GM21526 (cell line): ENCODE results near the gene TNFRSF6B.

Experiments used
- ATAC-seq: cut with Tn5 transposase; IDR thresholded peaks from one replicate; pipeline ENCODE4 v1.9.1; 2021; ENCODE audit warnings: moderate library complexity; ENCODE audit not compliant: unreplicated experiment, low FRiP score

Gene TNFRSF6B

DNA sequence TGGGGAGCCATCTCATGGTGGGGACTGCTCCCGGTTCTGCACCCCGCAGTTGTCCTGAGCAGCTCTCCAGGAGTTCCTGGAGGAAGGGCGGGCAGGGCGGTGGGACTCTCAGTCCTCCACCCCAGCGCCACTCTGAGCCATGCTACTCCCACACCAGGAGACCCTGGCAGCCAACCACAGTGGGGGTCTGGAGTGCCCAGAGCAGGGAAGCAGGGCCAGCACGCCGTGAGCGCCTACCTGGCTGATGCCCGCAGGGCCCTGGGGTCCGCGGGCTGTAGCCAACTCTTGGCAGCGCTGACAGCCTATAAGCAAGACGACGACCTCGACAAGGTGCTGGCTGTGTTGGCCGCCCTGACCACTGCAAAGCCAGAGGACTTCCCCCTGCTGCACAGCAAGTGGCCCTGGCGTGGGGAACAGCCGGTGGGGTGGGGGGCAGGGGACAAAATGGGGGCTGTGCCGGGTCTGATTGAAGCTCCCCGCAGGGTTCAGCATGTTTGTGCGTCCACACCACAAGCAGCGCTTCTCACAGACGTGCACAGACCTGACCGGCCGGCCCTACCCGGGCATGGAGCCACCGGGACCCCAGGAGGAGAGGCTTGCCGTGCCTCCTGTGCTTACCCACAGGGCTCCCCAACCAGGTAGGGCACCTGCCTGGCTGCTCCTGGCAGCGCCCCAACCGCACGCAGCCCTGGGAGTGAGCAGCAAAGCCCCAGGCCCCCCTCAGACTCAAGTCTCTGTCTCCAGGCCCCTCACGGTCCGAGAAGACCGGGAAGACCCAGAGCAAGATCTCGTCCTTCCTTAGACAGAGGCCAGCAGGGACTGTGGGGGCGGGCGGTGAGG lies 1.6 kb upstream of the TNFRSF6B start:
- ATAC-seq = no peak

DNA sequence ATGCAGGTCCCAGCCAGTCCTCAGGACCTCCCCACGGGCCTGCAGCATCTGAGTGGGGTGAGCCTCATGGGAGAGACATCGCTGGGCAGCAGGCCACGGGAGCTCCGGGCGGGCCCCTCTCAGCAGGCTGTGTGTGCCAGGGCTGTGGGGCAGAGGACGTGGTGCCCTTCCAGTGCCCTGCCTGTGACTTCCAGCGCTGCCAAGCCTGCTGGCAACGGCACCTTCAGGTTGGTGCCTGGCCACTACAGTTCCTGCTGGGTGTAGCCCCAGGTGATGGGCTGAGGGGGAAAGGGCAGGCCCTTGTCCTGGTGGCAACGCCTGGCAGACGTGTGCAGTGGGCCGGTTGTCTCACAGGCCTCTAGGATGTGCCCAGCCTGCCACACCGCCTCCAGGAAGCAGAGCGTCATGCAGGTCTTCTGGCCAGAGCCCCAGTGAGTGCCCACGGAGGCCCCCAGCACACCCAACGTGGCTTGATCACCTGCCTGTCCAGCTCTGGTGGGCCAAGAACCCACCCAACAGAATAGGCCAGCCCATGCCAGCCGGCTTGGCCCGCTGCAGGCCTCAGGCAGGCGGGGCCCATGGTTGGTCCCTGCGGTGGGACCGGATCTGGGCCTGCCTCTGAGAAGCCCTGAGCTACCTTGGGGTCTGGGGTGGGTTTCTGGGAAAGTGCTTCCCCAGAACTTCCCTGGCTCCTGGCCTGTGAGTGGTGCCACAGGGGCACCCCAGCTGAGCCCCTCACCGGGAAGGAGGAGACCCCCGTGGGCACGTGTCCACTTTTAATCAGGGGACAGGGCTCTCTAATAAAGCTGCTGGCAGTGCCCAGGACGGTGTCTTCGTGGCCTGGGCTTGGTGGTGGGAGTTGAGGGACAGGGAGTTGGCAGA lies 787 bp upstream of the TNFRSF6B start:
- no peak for ATAC-seq

DNA sequence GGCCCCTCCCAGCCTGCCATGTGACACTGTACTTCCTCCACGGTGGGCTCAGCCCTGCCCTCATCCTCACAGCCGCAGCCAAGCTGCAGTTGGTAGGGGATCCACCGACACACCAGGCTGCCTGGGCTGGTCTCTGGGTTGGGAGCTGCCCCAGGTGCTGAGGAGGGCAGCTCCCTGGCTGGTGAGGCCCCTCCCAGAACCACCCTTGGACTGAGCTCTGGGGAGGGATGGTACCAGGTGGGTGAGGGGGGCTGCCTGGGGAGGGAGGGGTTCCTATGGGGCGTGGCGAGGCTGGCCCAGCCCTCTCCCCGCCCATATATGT lies 185 bp upstream of the TNFRSF6B start:
- no peak for ATAC-seq

DNA sequence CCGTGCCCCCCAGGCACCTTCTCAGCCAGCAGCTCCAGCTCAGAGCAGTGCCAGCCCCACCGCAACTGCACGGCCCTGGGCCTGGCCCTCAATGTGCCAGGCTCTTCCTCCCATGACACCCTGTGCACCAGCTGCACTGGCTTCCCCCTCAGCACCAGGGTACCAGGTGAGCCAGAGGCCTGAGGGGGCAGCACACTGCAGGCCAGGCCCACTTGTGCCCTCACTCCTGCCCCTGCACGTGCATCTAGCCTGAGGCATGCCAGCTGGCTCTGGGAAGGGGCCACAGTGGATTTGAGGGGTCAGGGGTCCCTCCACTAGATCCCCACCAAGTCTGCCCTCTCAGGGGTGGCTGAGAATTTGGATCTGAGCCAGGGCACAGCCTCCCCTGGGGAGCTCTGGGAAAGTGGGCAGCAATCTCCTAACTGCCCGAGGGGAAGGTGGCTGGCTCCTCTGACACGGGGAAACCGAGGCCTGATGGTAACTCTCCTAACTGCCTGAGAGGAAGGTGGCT lies 960 bp downstream of the TNFRSF6B start:
- ATAC-seq = no peak

DNA sequence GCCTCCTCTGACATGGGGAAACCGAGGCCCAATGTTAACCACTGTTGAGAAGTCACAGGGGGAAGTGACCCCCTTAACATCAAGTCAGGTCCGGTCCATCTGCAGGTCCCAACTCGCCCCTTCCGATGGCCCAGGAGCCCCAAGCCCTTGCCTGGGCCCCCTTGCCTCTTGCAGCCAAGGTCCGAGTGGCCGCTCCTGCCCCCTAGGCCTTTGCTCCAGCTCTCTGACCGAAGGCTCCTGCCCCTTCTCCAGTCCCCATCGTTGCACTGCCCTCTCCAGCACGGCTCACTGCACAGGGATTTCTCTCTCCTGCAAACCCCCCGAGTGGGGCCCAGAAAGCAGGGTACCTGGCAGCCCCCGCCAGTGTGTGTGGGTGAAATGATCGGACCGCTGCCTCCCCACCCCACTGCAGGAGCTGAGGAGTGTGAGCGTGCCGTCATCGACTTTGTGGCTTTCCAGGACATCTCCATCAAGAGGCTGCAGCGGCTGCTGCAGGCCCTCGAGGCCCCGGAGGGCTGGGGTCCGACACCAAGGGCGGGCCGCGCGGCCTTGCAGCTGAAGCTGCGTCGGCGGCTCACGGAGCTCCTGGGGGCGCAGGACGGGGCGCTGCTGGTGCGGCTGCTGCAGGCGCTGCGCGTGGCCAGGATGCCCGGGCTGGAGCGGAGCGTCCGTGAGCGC lies 1.6 kb downstream of the TNFRSF6B start:
- no peak for ATAC-seq

DNA sequence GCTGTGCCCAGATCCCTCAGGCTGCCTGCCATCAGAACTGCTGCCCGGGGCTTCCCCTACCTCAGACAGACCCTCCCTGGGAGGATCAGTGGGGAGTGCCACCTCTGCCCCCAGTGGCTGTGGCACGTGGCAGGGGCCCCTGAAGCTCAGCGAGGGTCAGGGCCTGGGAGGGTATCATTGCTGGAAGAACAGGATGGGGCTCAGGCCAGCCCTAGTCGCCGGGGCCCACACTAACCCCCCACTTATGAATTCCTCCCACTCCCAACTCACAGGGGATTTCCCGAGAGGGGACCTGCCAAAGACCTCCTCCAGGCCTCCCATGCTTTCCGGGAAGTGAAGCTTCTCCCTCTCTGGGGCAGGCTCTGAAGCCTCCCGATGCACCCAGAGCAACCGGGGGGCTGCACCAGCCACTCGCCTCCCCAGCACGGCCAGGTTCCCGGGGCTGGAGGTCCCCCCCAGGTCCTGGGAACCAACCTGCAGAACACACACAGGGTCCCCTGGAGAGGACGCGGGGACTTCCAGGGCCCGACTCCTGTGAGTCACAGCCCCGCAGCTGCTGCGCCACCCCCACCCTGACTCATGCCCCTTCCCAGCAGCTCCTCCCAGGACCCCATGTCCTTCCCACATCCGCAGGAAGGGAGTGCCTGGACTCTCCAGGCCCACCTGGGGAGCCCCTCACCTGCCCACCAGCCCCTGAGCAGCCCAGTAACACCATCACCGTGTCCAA lies 2.5 kb downstream of the TNFRSF6B start:
- ATAC-seq = no peak

DNA sequence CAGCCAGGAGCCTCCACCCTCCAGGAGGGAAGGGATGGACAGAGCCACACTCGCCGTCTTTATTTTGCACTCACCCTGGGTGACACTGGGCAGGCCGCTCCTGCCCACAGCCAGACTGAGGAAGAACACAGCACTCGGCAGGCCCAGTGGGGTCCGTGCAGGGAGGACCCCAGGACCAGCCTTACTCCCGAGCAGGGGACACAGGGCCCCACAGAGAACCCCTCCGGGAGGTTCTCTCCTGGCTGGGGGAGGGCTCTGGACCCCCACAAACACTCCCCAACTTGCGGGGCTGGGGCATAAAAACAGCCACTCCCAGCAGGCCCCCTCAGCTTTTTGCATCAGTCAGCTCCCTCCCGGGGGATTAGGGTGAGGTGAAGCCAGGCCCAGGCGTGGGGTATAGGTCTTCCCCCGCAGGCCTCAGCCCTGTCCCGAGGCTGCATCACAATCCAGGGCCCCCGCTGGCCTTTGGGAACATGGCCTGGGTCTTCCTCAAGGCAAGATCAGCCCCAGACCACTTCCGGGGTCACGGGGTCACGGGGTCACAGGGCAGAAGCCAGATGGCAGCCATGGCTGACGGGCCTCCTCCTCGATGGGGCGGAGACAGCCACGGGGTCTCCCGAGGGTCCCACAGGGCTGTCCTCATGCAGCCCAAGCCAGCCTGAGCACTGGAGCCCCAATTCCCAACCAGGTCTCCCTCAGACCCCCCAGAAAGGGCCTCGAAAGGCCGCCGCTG lies 3.2 kb downstream of the TNFRSF6B start:
- no peak for ATAC-seq

DNA sequence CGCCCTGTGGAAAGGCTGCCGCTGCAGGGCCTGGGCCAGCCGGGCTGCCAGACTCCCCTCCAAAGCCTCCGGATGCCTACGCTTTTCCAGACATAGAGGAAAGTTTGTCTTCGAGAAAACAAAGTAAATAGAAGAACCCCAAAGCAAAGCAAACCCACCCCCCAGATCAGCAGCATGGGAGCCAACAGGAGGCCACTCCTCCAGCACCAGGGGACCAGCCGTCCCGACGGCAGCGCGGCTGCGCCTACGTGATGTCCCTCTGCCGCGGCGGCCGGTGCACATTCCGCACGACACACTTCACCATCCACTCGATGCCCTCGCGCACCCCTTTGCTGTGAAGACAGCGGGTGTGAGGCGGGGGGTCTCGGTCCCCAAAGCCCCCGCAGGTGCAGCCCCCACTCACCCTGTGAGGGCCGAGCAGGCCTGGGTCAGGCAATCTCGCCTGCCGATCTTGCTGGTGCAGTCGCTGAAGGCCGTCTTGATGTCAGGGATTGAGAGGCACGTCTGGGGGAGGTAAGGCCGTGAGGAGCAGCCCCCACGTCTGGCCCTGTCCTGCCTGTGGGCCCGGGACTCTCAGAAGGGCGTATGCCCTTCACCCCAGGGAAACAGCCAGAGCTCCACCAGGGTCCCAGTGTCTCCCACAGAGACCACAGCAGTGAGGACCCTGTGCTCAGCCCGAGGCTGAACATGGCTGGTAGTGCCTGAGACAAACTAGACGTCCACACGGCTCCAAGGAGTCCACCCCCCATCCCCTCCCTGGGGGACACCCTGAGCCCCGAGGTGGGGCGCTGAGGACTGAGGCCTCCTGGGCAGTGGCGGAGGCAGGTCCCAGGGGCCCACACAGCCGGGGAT lies 4.0 kb downstream of the TNFRSF6B start:
- ATAC-seq = no peak

DNA sequence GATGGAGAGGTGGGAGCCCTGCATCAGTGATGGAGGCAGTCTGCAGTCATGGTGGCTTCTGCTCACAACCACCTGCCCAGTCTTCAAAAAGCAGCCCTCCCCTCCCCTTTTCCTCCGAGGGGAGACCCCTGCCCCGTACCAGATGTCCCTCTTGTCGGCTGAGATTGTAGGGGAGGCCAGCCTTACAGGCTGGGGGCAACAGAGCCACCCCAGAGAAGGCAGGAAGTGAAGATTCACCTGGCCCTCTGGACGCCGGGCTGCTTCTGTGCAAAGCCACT lies 4.5 kb downstream of the TNFRSF6B start:
- no peak for ATAC-seq

DNA sequence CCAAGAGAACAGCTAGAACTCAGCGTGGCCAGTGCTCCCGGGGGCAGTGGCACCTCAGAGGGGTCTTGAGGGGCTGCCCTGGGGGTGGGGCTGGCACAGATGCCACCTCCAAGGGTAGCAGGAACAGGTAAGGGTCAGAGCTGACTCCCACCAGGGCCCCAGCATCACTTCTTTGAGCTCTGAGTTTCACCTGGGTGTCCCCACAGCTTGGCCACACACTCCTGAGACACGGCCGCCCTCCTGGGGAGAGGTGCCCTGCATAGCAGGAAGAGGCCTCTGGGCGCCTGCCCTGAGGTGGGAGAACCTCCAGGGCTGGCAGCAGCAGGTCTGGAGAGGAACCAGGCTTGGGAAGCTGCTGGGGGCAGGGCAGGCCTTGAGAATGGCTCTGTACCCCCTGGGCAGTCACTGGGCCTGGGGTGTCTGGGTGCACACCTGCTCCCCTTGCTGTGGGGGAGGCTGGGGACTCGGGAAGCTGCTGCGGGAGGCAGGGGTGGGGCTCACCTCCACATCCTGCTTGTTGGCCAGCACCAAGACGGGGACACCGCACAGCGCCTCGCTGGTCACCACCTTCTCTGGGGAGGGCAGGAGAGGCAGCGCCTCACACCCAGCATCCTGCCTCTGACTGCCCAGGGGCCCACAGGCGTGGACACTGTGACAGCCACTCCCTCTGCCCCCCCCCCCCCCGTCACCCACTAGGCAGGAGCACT lies 5.0 kb downstream of the TNFRSF6B start:
- no peak for ATAC-seq

DNA sequence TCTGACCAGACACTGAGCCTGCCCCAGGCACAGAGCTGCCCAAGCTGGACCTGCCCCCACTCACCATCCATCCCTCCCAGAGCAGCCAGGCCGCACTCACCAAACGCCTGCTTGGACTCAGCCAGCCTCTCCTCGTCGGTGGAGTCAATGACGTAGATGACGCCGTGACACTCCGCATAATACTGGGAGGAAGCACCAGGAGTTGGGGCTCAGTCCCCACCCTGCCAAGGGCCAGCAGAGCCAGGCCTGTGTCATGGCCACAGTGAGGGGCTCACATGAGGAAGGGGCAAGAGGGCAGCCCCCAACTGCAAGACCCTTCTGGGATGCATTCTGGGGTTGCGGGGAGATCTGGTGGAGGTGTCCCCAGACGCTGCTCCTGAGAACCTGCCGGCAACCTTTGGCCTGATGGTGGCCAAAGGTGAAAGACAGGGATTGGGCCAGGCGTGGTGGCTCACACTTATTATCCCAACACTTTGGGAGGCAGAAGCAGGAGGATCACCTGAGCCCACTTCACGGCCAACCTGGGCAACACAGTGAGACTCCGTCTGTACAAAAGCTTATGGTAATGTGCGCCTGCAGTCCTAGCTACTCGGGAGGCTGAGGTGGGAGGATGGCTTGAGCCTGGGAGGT lies 5.7 kb downstream of the TNFRSF6B start:
- ATAC-seq = no peak

DNA sequence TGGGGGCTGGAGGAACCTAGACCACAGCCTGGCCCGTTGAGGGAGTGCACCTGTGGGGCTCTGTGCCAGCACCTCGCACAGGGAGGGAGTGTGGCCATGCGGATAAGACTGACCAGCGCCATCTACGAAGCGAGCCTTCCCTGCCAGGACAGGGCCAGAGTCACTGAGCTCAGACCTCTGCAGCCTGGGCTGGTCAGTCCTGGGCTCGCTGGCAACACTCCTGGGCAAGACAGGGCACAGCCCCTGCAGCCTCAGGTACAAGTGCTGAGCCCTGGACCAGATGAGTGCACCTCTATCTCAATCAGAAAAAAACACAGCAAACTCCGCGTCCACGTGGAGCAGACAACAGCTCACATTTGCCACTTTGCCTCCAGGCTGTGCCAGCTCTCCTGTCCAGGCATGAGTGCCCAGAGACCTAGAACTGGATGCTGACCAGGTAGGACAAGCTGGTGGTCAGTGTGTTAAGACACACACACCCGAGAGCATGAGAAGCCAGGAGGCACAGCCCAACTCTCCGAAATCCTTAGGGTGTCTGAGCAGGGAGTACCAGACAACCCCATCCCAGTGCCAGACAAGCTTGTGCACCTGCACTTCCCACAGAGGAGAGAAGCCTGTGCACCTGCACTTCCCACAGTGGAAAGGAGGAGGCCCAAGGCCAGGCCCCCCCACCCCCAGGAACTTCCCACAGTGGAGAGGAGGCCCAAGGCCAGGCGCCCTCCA lies 6.5 kb downstream of the TNFRSF6B start:
- ATAC-seq = no peak

DNA sequence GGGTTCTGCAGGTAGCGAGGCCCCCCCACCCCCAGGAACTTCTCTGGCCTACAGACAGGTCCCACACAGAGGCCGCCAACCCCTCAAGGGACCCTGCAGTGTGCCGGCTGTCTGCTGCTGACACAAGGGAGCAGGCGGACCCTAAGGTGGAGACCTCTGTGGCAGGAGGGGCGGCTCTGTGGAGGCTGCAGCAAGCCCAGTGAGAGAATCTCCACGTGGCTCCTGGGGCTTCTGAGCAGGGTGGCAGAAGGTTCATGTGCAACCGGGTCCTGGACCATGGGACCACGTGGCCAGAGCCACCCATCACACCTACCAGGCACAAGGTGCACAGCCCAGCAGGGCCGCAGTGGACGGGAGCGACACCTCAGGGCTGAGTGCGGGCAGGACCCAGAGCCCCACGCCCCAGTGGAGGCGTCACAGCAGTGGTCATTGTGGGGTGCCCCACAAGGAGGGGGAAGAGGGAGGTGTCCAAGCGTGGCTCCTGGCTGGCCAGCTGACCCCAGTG lies 7.1 kb downstream of the TNFRSF6B start:
- no peak for ATAC-seq

DNA sequence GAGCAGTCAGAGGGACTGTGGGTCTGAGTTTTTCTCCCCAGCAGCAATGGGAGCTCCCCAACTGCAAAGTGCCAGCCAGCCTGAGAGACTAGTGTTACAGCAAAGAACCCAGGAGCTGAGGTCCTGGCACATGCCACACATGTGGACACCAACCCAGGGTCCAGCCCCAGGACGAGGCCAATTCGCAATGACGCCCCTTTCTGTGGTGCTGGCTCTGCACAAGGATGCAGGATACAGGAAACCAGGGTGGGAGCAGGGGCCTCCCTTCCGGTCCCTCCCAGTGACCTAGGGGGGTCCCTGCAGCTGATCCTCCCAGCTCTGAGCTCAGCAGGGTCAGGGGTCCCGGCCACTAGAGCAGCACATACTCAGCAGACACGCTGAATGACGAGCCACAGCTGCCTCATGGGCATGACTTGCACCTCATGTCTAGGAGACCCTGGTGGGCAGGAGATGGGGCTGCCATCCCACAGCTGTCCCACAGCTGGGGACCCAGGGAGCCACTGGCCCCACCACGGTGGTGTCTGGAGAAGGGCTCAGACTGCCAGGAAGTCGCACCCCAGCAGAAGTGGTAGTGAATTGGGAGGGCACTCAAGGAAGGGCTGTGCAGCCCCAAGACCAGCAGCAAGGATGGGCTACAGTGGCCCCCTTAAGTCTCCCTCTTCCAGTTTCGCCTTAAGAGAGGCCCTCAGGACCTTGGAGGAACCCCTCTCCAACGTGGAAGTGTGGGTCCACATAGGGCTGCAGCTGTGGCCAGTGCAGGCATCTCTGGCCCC lies 7.7 kb downstream of the TNFRSF6B start:
- no peak for ATAC-seq

DNA sequence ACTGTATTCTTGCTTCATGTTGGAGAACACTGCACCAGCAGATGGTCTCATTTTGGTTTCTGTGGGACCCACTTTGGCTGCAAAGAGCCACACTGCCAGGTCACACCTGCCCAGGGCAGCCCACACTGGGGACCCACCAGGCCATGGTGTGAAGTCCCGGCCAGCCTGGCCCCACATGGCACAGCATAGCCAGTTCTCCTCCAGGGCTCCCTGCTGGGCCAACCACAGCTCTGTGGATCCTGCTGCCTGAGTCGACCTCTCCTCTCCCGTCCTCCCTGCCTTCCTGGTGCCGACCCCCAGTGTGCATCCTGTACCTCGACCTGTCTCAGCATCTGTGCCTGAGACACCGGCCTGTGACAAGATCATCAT lies 8.3 kb downstream of the TNFRSF6B start:
- no peak for ATAC-seq

DNA sequence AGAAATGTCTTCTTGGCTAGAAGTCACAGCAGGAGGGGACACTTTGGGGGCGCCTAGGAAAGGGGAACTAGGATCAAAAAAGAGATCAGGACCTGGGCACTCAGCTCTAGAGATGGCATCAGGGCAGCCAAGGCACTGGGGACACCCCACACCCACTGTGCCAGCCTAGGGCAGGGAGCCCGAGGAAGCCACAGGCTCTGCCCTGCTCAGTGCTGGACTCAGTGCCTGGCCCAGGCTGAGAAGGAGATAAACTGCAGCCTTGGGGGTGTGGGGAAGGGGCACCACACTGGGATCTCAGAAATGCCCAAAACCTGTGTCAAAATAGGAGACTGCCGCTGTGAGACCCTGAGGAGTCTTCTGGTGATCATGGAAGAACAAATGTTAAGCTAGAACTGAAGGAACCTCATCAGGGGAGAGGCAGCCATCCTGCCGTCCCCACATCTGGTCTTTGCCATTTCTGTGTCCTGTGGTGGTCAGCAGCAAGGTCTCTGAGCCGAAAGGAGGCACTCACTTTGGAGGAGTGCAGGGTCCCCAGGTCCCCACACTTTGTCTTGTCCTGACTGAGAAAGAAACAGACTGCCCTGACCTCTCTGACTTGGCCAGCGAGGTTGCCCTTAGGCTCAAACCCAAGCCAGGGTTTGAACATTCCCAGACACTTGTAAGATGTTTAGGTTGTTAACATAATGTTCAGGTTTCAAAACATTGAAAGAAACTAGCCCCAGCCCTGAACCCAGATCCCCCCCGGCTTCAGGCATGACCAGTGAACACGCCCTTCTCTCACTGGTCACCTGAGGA lies 9.0 kb downstream of the TNFRSF6B start:
- ATAC-seq = no peak
